Panc1 (cell line): Measurements from ENCODE around the gene ZNF670. TPM values are rescaled to one million over a fixed set of nuclear protein-coding genes. Genes with fewer than 3 reads are reported as not detected.

Experiments
- ATAC-seq: fragments of 200-7000 bp; cut with Tn5 transposase; 2 replicates; pipeline ENCODE4 v1.9.1; 2020; ENCODE audit warnings: mild to moderate bottlenecking, moderate library complexity
- BruUV-seq: library from RNA; stranded (reverse); fragments of 400-500 nt; replicated peaks from 2 replicates; lab custom pipeline; 2021; lab: Mats Ljungman, UMichigan
- CTCF ChIA-PET: fragments of 300-600 bp; sonication (Branson Sonifier 250); formaldehyde crosslinking; loops from one replicate; lab custom pipeline; 2022; ENCODE audit warnings: antibody characterized with exemption; lab: Charles Lee
- POLR2A ChIA-PET: fragments of 300-600 bp; sonication (Branson Sonifier 250); formaldehyde crosslinking; loops from one replicate; lab custom pipeline; 2022; ENCODE audit warnings: antibody characterized with exemption; lab: Charles Lee
- DNase-seq: peaks from one replicate; pipeline ENCODE4 v3.0.0-alpha.2; 2010; ENCODE audit warnings: low read depth, low spot score
- H3K27ac ChIP-seq: 2 replicates; pipeline ENCODE4 v1.5.1; 2011; ENCODE audit warnings: mild to moderate bottlenecking, low read length, inconsistent platforms
- H3K27me3 ChIP-seq: fragments of 200-500 bp; sonication (Bioruptor generic); 2 replicates; pipeline ENCODE4 v1.6.0; 2014; ENCODE audit warnings: low read length, inconsistent platforms; ENCODE audit not compliant: control insufficient read depth, insufficient read depth
- H3K36me3 ChIP-seq: fragments of 200-500 bp; sonication (Bioruptor generic); 2 replicates; pipeline ENCODE4 v1.5.1; 2014; ENCODE audit warnings: inconsistent platforms, mild to moderate bottlenecking, low read length, moderate library complexity; ENCODE audit not compliant: control insufficient read depth, insufficient read depth
- H3K4me1 ChIP-seq: 2 replicates; pipeline ENCODE4 v1.5.1; 2011; ENCODE audit warnings: inconsistent platforms, mild to moderate bottlenecking, low read length, moderate library complexity; ENCODE audit not compliant: control insufficient read depth, insufficient read depth
- H3K4me3 ChIP-seq, 2 experiments: 2 replicates each; pipeline ENCODE4 v1.5.1; 2011 to 2012; ENCODE audit warnings: low read depth in 2 of 2, low read length in 2 of 2, mild to moderate bottlenecking in 2 of 2, inconsistent platforms in 1 of 2, moderate library complexity in 1 of 2
- H3K9me3 ChIP-seq: fragments of 200-500 bp; sonication (Bioruptor generic); 2 replicates; pipeline ENCODE4 v1.5.1; 2014; ENCODE audit warnings: low read depth, mild to moderate bottlenecking, inconsistent platforms, low read length, moderate library complexity; ENCODE audit not compliant: control insufficient read depth, insufficient read depth
- CTCF ChIP-seq: fragments of 450-650 bp; IDR thresholded peaks from 2 replicates; pipeline ENCODE4 v1.5.1; 2017; ENCODE audit warnings: mild to moderate bottlenecking
- POLR2AphosphoS5 ChIP-seq: IDR thresholded peaks from 2 replicates; pipeline ENCODE4 v1.6.1; 2012; ENCODE audit warnings: mild to moderate bottlenecking, low read depth, low read length, moderate library complexity
- REST ChIP-seq, 2 experiments: IDR thresholded peaks; 2 replicates each; pipeline ENCODE4 v1.6.1; 2011 to 2012; ENCODE audit warnings: low read depth in 2 of 2, control low read depth in 1 of 2, low read length in 1 of 2, mild to moderate bottlenecking in 1 of 2, moderate library complexity in 1 of 2; ENCODE audit not compliant: insufficient read depth in 1 of 2
- SIN3A ChIP-seq: IDR thresholded peaks from 2 replicates; pipeline ENCODE4 v1.6.1; 2012; ENCODE audit warnings: low read depth, mild to moderate bottlenecking, low read length, moderate library complexity, borderline replicate concordance; ENCODE audit not compliant: insufficient read depth
- TCF7L2 ChIP-seq: IDR thresholded peaks from 2 replicates; pipeline ENCODE4 v1.6.1; 2011; ENCODE audit warnings: mild to moderate bottlenecking, low read depth, low read length, inconsistent platforms
- in situ Hi-C: cut with HindIII; loops from 2 replicates; pipeline ENCODE4 v1.10.0; 2016; ENCODE audit warnings: low sequenced_read_pairs, low pct_unique_long_range_greater_than_20kb
- intact Hi-C: fragments of 100-400 bp; cut with micrococcal nuclease; formaldehyde crosslinking; loops from one replicate; pipeline ENCODE4 v1.10.0; 2022; ENCODE audit not compliant: unreplicated experiment
- total RNA-seq: library from RNA; stranded (reverse); gene quantifications from one replicate; pipeline ENCODE4 v1.2.1, GENCODE V29; 2021; ENCODE audit not compliant: unreplicated experiment

ZNF670 gene
- total RNA-seq, 1 experiment from 2014 or later: 6.4 TPM

- DNase-seq (no peak), ATAC-seq (peak; percentile 23; the same call in 1 of the 2 replicates)
- no peaks in the 10 kb centered on the region for H3K27me3 ChIP-seq
- no TSS peak for BruUV-seq
- H3K27ac ChIP-seq: no peak overlapping the region
- TF ChIP-seq SIN3A (no peak), CTCF (no peak), REST (IDR thresholded peaks at IDR 0.05; ENCODE audit: insufficient read depth in 1 of 2, low read depth in 2 of 2, low read length in 1 of 2) (no peak), POLR2AphosphoS5 (no peak), TCF7L2 (no peak)
- H3K4me1 ChIP-seq: no peaks in the 10 kb centered on the region
- ChIA-PET CTCF (no interaction called here), POLR2A (no interaction called here)
- H3K36me3 ChIP-seq: no peaks in the 10 kb centered on the region
- H3K9me3 ChIP-seq: no peaks in the 10 kb centered on the region
- H3K4me3 ChIP-seq: no peak overlapping the region
- intact Hi-C loops: no loop called here
- in situ Hi-C loops: no loop called here
Measured at GRCh38 chr1:247090455-247090854, 11.8 kb upstream of the ZNF670 start.

GRCh38 chr1:247089616-247090375, 11.2 kb upstream of the ZNF670 start:
- Histone ChIP-seq H3K27ac (no peak overlapping the region), H3K9me3 (no peaks in the 10 kb centered on the region), H3K36me3 (no peaks in the 10 kb centered on the region), H3K27me3 (no peaks in the 10 kb centered on the region), H3K4me3 (no peak overlapping the region), H3K4me1 (no peaks in the 10 kb centered on the region)
- ATAC-seq (no peak; the same call in 1 of the 2 replicates), DNase-seq (no peak)
- ChIA-PET CTCF (interaction anchor here (0.6 kb wide), 1 partner anchor 293 kb away, joined by 6 read pairs; no protein-coding TSS in a partner anchor), POLR2A (no interaction called here)
- in situ Hi-C loops (no loop called here), intact Hi-C loops (no loop called here)
- no TSS peak for BruUV-seq
- TF ChIP-seq CTCF: no peak
- TF ChIP-seq TCF7L2: no peak
- no peak for TF ChIP-seq SIN3A
- TF ChIP-seq POLR2AphosphoS5: no peak
